Breast epithelium (tissue), 4 donors: ENCODE measurements around the gene KCNK17. TPM values are rescaled to one million over a fixed set of nuclear protein-coding genes. Genes with fewer than 3 reads are reported as not detected.

ENCODE experiments used
- DNase-seq, 2 donors: peaks; one replicate each; pipeline ENCODE4 v3.0.0-alpha.2; 2019; ENCODE audit warnings: low spot score in 2 of 2
- H3K27ac ChIP-seq, 2 donors: fragments of 200-600 bp; sonication (generic) in 1 of 2; one replicate each; pipeline ENCODE4 v1.5.1; 2016 to 2019; ENCODE audit warnings: mild to moderate bottlenecking in 1 of 2
- H3K27me3 ChIP-seq, 2 donors: fragments of 200-600 bp; sonication (generic) in 1 of 2; one replicate each; pipeline versions ENCODE4 v1.5.1 to v1.6.0; 2017 to 2019; ENCODE audit warnings: control low read depth in 1 of 2, mild to moderate bottlenecking in 1 of 2
- H3K36me3 ChIP-seq: fragments of 200-600 bp; one replicate; pipeline ENCODE4 v1.5.1; 2019
- H3K4me1 ChIP-seq, 2 donors: fragments of 200-600 bp; sonication (generic); one replicate each; pipeline ENCODE4 v1.5.1; 2016 to 2019; ENCODE audit warnings: control low read depth in 1 of 2
- H3K4me3 ChIP-seq, 3 donors: fragments of 200-600 bp; sonication (generic); 1 replicate in 2 of 3; 2 replicates in 1 of 3; pipeline ENCODE4 v1.5.1; 2016 to 2019; ENCODE audit warnings: mild to moderate bottlenecking in 3 of 3, moderate library complexity in 2 of 3
- H3K9me3 ChIP-seq, 2 donors: fragments of 200-600 bp; sonication (generic) in 1 of 2; one replicate each; pipeline ENCODE4 v1.5.1; 2016 to 2019; ENCODE audit warnings: control low read depth in 1 of 2
- CTCF ChIP-seq, 3 donors: fragments of 450-650 bp; IDR thresholded peaks; one replicate each; pipeline ENCODE4 v1.5.1; 2016 to 2017; ENCODE audit warnings: antibody characterized with exemption in 3 of 3, mild to moderate bottlenecking in 3 of 3, moderate library complexity in 3 of 3
- POLR2A ChIP-seq: fragments of 450-650 bp; IDR thresholded peaks from one replicate; pipeline ENCODE4 v1.6.1; 2016; ENCODE audit warnings: antibody characterized with exemption, mild to moderate bottlenecking, moderate library complexity
- POLR2AphosphoS5 ChIP-seq, 3 donors: sonication (generic); formaldehyde crosslinking; IDR thresholded peaks; one replicate each; pipeline ENCODE4 v1.6.1; 2017; ENCODE audit warnings: antibody characterized with exemption in 3 of 3
- intact Hi-C: fragments of 100-400 bp; cut with DNase I; formaldehyde crosslinking; loops from one replicate; pipeline ENCODE4 v1.15.1; 2023; ENCODE audit warnings: low total_unique reads
- total RNA-seq, 3 donors: library from RNA; depleted of rRNA; stranded (reverse); fragments of >200 nt; gene quantifications; one replicate each; pipeline ENCODE4 v1.1.0, GENCODE V29; 2016

Gene KCNK17
- total RNA-seq, 3 donors from 2014 or later, result 0.16 to 3.2 (median 0.33) TPM

- intact Hi-C loops, result no loop called here
- Histone ChIP-seq H3K4me3 (no peak overlapping the region), H3K9me3 (no peaks in the 10 kb centered on the region), H3K27me3 (no peaks in the 10 kb centered on the region), H3K36me3 (no peaks in the 10 kb centered on the region), H3K4me1 (no peaks in the 10 kb centered on the region), H3K27ac (no peak overlapping the region)
- TF ChIP-seq POLR2A (no peak), POLR2AphosphoS5 (IDR thresholded peaks at IDR 0.05) (no peak), CTCF (IDR thresholded peaks at IDR 0.05) (no peak)
- no peak for DNase-seq
Observed at GRCh38 chr6:39266375-39266774, 47.8 kb downstream of the KCNK17 start.

- H3K4me3 ChIP-seq, result no peak overlapping the region
- no peak for TF ChIP-seq POLR2A
- TF ChIP-seq POLR2AphosphoS5 (IDR thresholded peaks at IDR 0.05), result no peak
- no peak for TF ChIP-seq CTCF (IDR thresholded peaks at IDR 0.05)
- no peaks in the 10 kb centered on the region for H3K9me3 ChIP-seq
- intact Hi-C loops, result no loop called here
- peaks cover 0 to 12% of the 10 kb centered on the region in 2 donors for H3K27me3 ChIP-seq
- peak overlapping the region in 1 of 2 donors; percentile 21 for H3K27ac ChIP-seq
- DNase-seq, result no peak
- no peaks in the 10 kb centered on the region for H3K4me1 ChIP-seq
- H3K36me3 ChIP-seq, result no peaks in the 10 kb centered on the region
Observed at GRCh38 chr6:39263303-39264037, 50.7 kb downstream of the KCNK17 start.

GRCh38 chr6:39261751-39262150, 52.5 kb downstream of the KCNK17 start:
- TF ChIP-seq POLR2AphosphoS5 (IDR thresholded peaks at IDR 0.05) (no peak), CTCF (IDR thresholded peaks at IDR 0.05) (no peak), POLR2A (no peak)

GRCh38 chr6:39260953-39261352, 53.3 kb downstream of the KCNK17 start:
- no peaks in the 10 kb centered on the region for H3K4me1 ChIP-seq
- DNase-seq, result no peak
- intact Hi-C loops, result no loop called here
- H3K9me3 ChIP-seq, result no peaks in the 10 kb centered on the region
- H3K36me3 ChIP-seq, result no peaks in the 10 kb centered on the region
- H3K27ac ChIP-seq, result no peak overlapping the region
- no peak overlapping the region for H3K4me3 ChIP-seq
- TF ChIP-seq POLR2A, result no peak
- no peak for TF ChIP-seq POLR2AphosphoS5 (IDR thresholded peaks at IDR 0.05)
- TF ChIP-seq CTCF (IDR thresholded peaks at IDR 0.05), result no peak
- H3K27me3 ChIP-seq, result peaks cover 0 to 12% of the 10 kb centered on the region in 2 donors

More at GRCh38 chr6:39261751-39262150, 52.5 kb downstream of the KCNK17 start:
- intact Hi-C loops, result no loop called here
- Histone ChIP-seq H3K27me3 (peaks cover 0 to 12% of the 10 kb centered on the region in 2 donors), H3K9me3 (no peaks in the 10 kb centered on the region), H3K27ac (no peak overlapping the region), H3K4me1 (no peaks in the 10 kb centered on the region), H3K36me3 (no peaks in the 10 kb centered on the region), H3K4me3 (no peak overlapping the region)
- no peak for DNase-seq

GRCh38 chr6:39260456-39260855, 53.8 kb downstream of the KCNK17 start:
- no peak for TF ChIP-seq POLR2A
- no peak for TF ChIP-seq POLR2AphosphoS5 (IDR thresholded peaks at IDR 0.05)
- no peak for TF ChIP-seq CTCF (IDR thresholded peaks at IDR 0.05)

More at GRCh38 chr6:39260456-39260855, 53.8 kb downstream of the KCNK17 start:
- H3K4me3 ChIP-seq, result no peak overlapping the region
- no peaks in the 10 kb centered on the region for H3K4me1 ChIP-seq
- peaks cover 0 to 12% of the 10 kb centered on the region in 2 donors for H3K27me3 ChIP-seq
- H3K36me3 ChIP-seq, result no peaks in the 10 kb centered on the region
- no peaks in the 10 kb centered on the region for H3K9me3 ChIP-seq
- intact Hi-C loops, result no loop called here
- H3K27ac ChIP-seq, result no peak overlapping the region
- no peak for DNase-seq
